GM19043 (cell line): ENCODE data around the gene TCF12.
A peak's percentile ranks its signal among the peaks of the same experiment; 100 is the strongest.

ENCODE experiments used
- ATAC-seq: cut with Tn5 transposase; IDR thresholded peaks from one replicate; pipeline ENCODE4 v1.9.1; 2021; ENCODE audit warnings: low read depth; ENCODE audit not compliant: unreplicated experiment

Gene TCF12

DNA sequence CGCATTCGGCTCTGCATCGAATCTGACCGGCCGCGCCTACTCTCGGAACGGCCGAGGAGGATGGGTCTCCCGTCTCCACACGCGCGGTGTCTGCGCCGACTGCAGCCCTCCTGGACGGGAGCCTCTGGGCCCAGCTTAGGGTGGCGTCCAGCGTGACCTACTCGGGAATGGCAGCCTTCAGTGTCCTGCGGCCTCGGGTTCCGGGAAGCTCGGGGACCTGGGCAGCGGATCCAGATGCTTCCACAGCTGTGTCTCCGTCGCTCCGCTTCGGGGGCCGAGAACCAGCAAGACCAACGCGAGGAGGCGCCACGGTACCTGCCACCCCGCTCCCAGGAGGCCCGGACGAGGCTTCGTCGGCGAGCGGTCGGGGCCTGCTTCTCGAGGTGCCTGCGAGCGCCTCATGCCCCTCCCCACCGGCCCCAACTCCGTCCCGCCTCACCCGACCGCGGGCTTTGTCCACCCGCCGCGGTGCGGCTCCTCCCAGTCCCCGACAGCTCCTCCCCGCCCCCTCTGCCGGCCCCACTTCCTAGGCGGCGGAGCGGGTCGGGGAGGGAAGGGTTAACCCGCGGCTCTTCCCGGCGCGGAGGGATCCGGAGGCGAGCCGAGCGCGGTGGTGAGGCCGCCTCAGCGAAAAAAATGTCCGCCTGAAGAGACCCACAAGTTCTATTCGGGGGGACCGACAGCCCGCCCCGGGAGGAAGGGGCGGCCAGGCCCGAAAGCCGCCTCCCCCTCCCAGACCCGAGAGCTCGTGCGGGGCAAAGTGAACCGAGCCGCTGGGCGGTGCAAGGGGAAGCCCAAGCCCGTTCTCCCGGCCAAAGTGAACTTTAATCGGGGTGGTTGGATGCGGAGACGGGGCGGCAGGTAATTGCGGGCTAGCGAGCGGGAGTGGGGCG lies at the start of gene TCF12:
TSS of gene TCF12 (plus strand) at position 599 of the 893 bp plus-strand sequence. CDS start 1,270 bp downstream, outside the sequence.
- peak; percentile 74 for ATAC-seq

- no peak for ATAC-seq
Observed at GRCh38 chr15:56869573-56869972, 48.9 kb upstream of the TCF12 start.

- ATAC-seq: no peak
Observed at GRCh38 chr15:56871185-56871584, 47.3 kb upstream of the TCF12 start.

DNA sequence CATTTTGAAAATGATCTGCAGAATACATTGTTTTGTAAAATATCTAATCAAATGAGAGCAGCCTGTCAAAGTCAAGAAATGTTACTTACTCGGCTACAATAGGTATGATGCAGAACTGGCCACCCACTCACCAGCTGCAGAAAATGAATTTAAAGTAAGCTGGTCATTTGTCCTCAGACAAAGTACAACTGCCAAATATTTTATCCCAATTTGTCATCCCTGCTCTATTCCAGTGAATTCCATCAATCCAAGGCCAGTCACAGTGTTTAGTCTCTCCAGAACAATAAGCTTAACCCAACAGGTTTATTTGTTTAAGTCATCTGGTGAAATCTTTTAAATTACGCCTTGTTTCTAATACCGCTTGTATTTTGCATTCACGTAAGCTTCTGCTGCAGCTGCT lies 46.6 kb upstream of the TCF12 start:
- no peak for ATAC-seq

DNA sequence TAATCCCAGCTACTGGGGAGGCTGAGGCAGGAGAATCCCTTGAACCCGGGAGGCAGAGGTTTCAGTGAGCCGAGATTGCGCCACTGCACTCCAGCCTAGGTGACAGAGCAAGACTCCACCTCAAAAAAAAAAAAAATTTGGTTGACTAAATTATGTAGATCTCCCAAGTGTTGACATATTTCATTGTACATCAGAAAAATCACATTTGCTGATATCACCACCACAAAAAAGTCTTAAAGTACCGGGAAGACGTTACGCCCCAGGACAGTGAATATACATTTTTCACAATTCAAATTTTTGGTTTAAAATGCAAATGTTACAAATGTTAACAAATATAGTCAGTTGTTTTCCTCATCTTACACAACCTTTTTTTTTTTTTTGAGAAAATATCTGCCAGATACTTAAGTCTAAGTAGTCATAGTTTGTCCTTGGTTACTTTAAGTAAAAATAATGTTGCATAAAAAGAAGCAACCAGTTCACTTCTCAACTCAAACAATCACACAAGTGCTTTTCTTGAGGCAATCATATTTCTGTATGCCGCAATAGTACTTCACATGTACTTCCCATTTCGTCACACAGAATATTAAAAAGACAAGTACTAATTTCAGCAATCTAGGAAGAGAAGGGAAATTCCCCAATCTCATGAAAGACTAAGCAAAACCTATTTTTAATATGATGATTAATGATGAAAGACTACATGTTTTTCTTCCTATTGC lies 41.0 kb upstream of the TCF12 start:
- no peak for ATAC-seq

- no peak for ATAC-seq
Observed at GRCh38 chr15:56879502-56879901, 38.9 kb upstream of the TCF12 start.

- no peak for ATAC-seq
Observed at GRCh38 chr15:56883088-56883487, 35.4 kb upstream of the TCF12 start.

GRCh38 chr15:56886363-56886931 lies 32.0 kb upstream of the TCF12 start:
- ATAC-seq: no peak

- peak; percentile 77 for ATAC-seq
Observed at GRCh38 chr15:56886932-56887781, 31.3 kb upstream of the TCF12 start.

DNA sequence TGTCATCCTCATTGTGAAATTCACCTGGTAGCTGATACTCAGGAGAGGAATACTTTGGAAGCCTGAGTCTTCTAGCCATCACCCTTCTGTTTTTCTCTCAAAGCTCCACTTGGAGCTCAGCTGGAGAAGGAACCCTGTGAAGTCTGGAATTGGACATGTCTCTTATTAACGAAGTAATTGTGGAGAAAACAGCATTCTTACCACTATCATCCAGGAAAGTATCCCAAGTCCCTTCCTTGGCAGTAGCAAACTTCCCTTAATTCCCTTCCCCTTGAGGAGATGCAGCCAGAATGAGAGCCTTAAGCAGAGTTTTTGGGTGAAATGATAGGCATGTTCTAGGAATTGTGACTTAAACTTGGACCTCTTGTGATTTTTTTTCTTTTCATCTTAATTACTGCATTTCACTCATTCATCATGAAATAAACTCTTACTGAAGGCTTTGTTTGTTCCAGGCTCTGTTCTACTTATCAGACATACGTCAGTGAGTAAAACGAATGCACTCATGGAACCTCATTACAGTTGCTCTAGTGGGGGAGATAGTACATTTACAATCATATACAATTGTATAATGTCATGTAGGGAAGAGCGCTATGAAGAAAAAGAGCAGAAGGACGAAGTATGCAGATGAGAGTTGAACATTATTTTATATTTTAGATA lies 30.5 kb upstream of the TCF12 start:
- ATAC-seq: no peak

GRCh38 chr15:56890038-56890437 lies 28.4 kb upstream of the TCF12 start:
- no peak for ATAC-seq

DNA sequence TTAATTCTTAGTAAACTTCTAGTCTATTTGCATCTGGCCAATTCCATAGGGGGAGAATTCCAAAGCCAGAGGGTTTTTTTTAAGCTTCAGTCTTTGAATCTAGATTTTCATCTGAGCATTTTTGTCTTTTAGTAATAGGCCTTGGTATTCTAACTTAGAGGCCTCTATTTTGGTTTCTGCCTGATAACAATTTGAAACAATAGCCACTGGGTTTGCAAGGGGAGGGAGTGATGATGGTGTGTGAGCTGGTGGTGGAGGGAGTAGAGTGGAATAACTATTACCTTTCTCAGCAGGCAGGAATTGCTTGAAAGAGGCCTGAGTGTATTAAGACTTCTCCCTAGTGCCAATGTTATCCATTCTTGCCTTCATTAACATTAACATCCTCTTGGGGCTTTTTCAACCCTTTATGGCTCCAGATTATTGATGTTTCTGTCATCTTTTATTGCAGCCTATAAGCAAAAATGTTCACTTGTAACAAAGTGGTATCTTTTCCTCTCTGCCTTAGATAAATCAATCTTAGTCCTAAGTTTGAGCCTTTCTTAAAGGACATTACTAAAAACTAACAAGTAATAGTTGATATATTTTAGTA lies 26.5 kb upstream of the TCF12 start:
- no peak for ATAC-seq

DNA sequence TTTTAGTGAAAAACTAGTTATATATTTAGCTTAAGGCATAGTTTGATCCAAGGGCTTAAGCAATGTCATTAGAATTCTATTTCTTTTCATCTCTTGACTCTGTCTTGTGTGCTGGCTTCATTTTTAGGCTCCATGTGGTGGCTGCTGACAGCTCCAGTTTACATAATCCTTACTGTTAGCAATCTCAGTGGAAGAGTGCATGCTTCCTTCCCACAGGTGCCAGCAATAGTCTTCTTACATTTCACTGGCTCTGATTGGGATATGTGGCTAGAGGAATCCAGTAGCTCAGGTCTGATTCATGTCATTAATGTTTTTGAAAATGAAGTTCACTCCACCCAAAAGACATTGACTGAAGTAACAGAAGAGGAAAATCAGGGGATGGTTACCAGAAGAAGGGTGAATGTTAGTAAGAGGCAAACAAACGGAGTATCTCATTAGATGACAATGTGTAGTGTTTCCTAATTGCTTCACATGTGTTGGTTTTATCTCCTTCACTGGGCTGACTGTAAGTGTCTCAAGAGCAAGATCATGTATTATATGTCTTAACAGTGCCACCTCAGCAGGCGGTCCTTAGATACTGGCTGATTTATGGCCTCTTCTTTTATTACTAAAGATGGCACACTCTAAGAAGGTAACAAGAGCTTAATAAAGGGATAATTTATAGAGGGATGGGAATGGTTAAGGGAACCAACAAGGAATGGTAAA lies 25.6 kb upstream of the TCF12 start:
- no peak for ATAC-seq

DNA sequence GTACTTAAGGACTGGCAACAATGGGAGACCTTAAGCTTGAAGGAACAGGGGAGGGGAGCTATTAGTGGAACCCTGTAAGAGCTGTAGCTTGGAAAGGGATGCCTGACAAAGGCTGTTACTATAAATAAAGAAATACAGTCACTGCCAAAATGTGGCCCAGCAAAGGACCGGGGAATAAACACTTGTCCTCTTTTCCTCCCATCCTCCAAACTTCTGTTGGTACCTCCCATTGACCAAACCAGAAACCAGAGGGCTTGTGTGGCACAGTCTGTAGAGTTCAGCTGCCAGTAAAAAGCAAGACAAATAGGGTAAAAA lies 25.1 kb upstream of the TCF12 start:
- no peak for ATAC-seq

DNA sequence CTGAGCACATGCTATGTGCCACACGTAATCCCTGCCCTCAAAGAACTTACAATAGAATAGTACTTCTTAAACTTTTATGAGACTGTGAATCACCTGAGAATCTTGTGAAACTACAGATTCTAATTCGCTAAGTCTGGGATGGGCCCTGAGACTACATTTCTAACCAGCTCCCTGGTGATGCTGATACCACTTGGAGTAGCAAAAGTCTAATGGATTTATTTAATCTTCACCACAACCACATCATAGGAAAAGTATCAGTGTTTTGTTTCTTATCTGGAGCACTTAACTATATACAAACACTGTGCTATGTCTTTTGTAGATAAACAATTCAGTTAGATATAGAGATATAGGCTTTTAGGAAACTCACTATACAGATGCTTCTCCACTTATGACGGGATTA lies 23.8 kb upstream of the TCF12 start:
- ATAC-seq: no peak

GRCh38 chr15:56901931-56902330 lies 16.5 kb upstream of the TCF12 start:
- ATAC-seq: no peak

GRCh38 chr15:56906766-56907165 lies 11.7 kb upstream of the TCF12 start:
- ATAC-seq: no peak

- ATAC-seq: no peak
Observed at GRCh38 chr15:56910801-56911200, 7.6 kb upstream of the TCF12 start.

- ATAC-seq: no peak
Observed at GRCh38 chr15:56913241-56913640, 5.2 kb upstream of the TCF12 start.
